ENCODE measurements around the gene NCOA5. TPM values are rescaled to one million over a fixed set of nuclear protein-coding genes. Genes with fewer than 3 reads are reported as not detected.

The NCOA5 gene
- total and polyA plus RNA-seq, 2 donors from 2014 or later: 15.4 to 28.3 TPM

GRCh38 chr20:46028110-46028509 is 61.7 kb downstream of the NCOA5 start:
- H3K36me3 ChIP-seq (ENCODE audit: control insufficient read depth in 2 of 3, insufficient read depth in 3 of 3, low read length in 3 of 3): no peaks in the 10 kb centered on the region
- H3K27ac ChIP-seq (ENCODE audit: low read depth in 2 of 2, low read length in 2 of 2): no peak overlapping the region
- peaks cover 20% of the 10 kb centered on the region for H3K27me3 ChIP-seq (ENCODE audit: control insufficient read depth, insufficient read depth, low read length)
- TF ChIP-seq, protein P1, sequence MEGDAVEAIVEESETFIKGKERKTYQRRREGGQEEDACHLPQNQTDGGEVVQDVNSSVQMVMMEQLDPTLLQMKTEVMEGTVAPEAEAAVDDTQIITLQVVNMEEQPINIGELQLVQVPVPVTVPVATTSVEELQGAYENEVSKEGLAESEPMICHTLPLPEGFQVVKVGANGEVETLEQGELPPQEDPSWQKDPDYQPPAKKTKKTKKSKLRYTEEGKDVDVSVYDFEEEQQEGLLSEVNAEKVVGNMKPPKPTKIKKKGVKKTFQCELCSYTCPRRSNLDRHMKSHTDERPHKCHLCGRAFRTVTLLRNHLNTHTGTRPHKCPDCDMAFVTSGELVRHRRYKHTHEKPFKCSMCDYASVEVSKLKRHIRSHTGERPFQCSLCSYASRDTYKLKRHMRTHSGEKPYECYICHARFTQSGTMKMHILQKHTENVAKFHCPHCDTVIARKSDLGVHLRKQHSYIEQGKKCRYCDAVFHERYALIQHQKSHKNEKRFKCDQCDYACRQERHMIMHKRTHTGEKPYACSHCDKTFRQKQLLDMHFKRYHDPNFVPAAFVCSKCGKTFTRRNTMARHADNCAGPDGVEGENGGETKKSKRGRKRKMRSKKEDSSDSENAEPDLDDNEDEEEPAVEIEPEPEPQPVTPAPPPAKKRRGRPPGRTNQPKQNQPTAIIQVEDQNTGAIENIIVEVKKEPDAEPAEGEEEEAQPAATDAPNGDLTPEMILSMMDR (IDR thresholded peaks at IDR 0.05; ENCODE audit: borderline replicate concordance, extremely low read depth, insufficient read depth): no peak
- DNase-seq (no peak), FAIRE-seq (no peak)
- no peak overlapping the region for H3K4me3 ChIP-seq (ENCODE audit: low read length in 3 of 3)
- no peaks in the 10 kb centered on the region for H3K9me3 ChIP-seq (ENCODE audit: control insufficient read depth in 2 of 3, insufficient read depth in 1 of 3, low read length in 3 of 3)
- H3K4me1 ChIP-seq (ENCODE audit: control insufficient read depth in 2 of 3, insufficient read depth in 2 of 3, low read depth in 1 of 3, low read length in 3 of 3): no peaks in the 10 kb centered on the region
- intact Hi-C loops (cut with DNase I): no loop called here
- H3K9ac ChIP-seq (ENCODE audit: low read length in 3 of 3): no peak overlapping the region

DNA sequence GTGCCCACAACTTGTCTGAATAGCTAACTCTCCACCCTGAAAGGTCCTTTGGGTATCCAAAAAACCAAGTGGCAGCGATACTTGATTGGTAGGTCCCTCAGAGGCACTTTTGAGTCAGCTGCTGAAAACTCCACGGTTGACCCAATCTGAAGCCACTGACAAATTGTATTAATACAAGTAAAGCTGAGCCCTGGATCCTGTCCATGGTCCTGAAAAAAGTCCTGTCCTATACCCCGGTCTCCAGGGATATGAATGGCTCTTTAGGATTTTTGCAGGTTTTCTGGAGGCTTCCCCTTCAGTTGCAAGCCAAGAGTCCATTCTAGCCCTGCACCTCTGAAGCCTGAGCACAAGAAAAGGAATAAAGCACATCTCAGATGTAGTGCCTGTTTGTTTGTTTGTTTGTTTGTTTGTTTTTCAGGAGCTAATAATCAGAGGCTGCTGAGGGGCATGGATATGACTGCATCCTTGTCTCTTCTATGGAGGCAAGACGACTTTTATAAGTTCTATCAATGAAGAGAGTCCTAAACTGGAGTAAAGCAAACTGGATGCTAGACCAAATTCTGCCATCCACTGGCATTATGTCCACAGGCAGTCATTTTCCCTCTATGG is 62.4 kb downstream of the NCOA5 start:
- DNase-seq (peak in 3 of 5 donors; percentile 74 to 87 (median 84)), FAIRE-seq (no peak)
- Histone ChIP-seq H3K27me3 (ENCODE audit: control insufficient read depth, insufficient read depth, low read length) (peaks cover 12% of the 10 kb centered on the region), H3K4me1 (ENCODE audit: control insufficient read depth in 2 of 3, insufficient read depth in 2 of 3, low read depth in 1 of 3, low read length in 3 of 3) (no peaks in the 10 kb centered on the region), H3K9ac (ENCODE audit: low read length in 3 of 3) (no peak overlapping the region), H3K36me3 (ENCODE audit: control insufficient read depth in 2 of 3, insufficient read depth in 3 of 3, low read length in 3 of 3) (no peaks in the 10 kb centered on the region), H3K27ac (ENCODE audit: low read depth in 2 of 2, low read length in 2 of 2) (no peak overlapping the region), H3K9me3 (ENCODE audit: control insufficient read depth in 2 of 3, insufficient read depth in 1 of 3, low read length in 3 of 3) (no peaks in the 10 kb centered on the region), H3K4me3 (ENCODE audit: low read length in 3 of 3) (no peak overlapping the region)
- intact Hi-C loops (cut with DNase I): no loop called here
- TF ChIP-seq, protein P1 (IDR thresholded peaks at IDR 0.05; ENCODE audit: borderline replicate concordance, extremely low read depth, insufficient read depth): no peak

DNA sequence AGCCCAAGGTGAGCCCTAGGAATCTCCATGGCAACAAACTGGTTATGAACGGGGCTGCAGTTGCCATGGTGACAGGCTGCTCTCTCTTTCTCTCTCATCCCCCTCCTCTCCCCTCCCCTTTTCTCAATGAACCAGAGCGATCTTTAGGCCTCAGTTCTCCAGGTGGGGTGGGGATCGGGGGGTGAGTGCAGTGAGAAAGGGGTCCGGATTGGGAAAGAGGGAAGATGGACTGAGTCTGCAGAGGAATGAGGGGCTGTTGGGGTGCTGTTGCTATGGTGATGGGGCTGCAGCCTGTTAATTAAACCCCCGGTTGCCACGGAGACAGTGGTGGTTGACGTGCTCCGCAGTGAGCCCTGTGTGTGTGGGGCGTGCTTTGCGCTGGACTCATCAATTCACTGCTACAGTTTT is 64.4 kb downstream of the NCOA5 start:
- no peak for DNase-seq
- intact Hi-C loops (cut with DNase I): no loop called here
- Histone ChIP-seq H3K9ac (ENCODE audit: low read length in 3 of 3) (no peak overlapping the region), H3K27ac (ENCODE audit: low read depth in 2 of 2, low read length in 2 of 2) (no peak overlapping the region), H3K4me3 (ENCODE audit: low read length in 3 of 3) (no peak overlapping the region), H3K4me1 (ENCODE audit: control insufficient read depth in 2 of 3, insufficient read depth in 2 of 3, low read depth in 1 of 3, low read length in 3 of 3) (no peaks in the 10 kb centered on the region), H3K9me3 (ENCODE audit: control insufficient read depth in 2 of 3, insufficient read depth in 1 of 3, low read length in 3 of 3) (no peaks in the 10 kb centered on the region), H3K27me3 (ENCODE audit: control insufficient read depth, insufficient read depth, low read length) (peaks cover 13% of the 10 kb centered on the region), H3K36me3 (ENCODE audit: control insufficient read depth in 2 of 3, insufficient read depth in 3 of 3, low read length in 3 of 3) (no peaks in the 10 kb centered on the region)
- no peak for FAIRE-seq
- TF ChIP-seq, protein P1 (IDR thresholded peaks at IDR 0.05; ENCODE audit: borderline replicate concordance, extremely low read depth, insufficient read depth): no peak

- Histone ChIP-seq H3K4me1 (ENCODE audit: control insufficient read depth in 2 of 3, insufficient read depth in 2 of 3, low read depth in 1 of 3, low read length in 3 of 3) (no peaks in the 10 kb centered on the region), H3K27me3 (ENCODE audit: control insufficient read depth, insufficient read depth, low read length) (peaks cover 12% of the 10 kb centered on the region), H3K4me3 (ENCODE audit: low read length in 3 of 3) (no peak overlapping the region), H3K36me3 (ENCODE audit: control insufficient read depth in 2 of 3, insufficient read depth in 3 of 3, low read length in 3 of 3) (no peaks in the 10 kb centered on the region), H3K9me3 (ENCODE audit: control insufficient read depth in 2 of 3, insufficient read depth in 1 of 3, low read length in 3 of 3) (no peaks in the 10 kb centered on the region), H3K27ac (ENCODE audit: low read depth in 2 of 2, low read length in 2 of 2) (no peak overlapping the region), H3K9ac (ENCODE audit: low read length in 3 of 3) (no peak overlapping the region)
- DNase-seq (no peak), FAIRE-seq (no peak)
- intact Hi-C loops (cut with DNase I): no loop called here
- TF ChIP-seq, protein P1 (IDR thresholded peaks at IDR 0.05; ENCODE audit: borderline replicate concordance, extremely low read depth, insufficient read depth): no peak
Observed at GRCh38 chr20:46023999-46024398, 65.8 kb downstream of the NCOA5 start.

All from kidney (tissue), 14 donors.